Stimulated activated naive CD4-positive, alpha-beta T cell (primary cell): ENCODE data around the gene GPD2.

ENCODE experiments used
- DNase-seq, 6 experiments: peaks; one replicate each; lab custom pipeline; 2025; lab: John Stamatoyannopoulos, UW

The GPD2 gene

DNA sequence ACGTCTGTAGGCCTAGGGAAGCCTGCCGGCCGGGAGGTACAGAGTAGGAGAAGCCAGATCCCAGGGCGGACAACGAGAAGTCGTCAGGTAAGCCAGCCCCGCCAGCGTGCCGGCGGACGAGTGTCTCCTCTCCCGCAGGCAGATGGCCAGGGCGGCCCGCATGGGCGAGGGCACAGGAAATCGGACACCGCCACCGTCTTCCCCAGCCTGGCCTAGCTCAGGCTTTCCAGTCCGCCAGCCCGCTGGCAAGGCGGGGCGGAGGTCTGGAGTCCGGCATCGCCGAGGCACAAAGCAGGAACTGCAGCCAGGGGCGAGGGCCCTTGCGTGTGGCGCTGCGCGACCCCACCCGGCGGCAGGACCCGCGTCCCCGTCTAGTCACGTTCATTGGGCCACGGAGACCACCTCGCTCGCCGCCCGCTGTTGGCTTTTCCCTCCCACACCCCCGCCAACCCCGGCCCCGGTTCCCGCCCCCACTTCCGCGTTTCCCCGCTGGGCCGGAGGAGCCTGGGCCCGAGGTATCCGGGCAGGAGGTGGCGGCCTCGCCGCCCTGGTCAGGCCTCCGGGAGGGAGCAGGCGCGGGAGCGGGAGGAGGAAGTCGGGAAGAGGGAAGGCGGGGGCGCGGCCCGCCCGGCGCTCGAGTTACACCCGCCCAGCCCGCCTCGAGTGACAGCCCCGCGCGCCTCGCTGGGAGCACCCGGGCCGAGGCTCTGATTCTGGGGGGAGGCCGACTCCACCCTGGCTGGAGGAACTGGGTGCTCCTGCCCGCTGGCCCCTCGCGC lies at the start of gene GPD2:
GPD2 (plus strand) TSS at position 662 of the 779 bp plus-strand sequence. CDS start 39,727 bp downstream, outside the sequence.
- DNase-seq: peak; percentile 33 to 73 (median 50)

GRCh38 chr2:156394033-156394741 lies 42.0 kb upstream of the GPD2 start:
- DNase-seq: no peak

GRCh38 chr2:156396126-156396525 lies 40.1 kb upstream of the GPD2 start:
- DNase-seq: no peak

- no peak for DNase-seq
Observed at GRCh38 chr2:156397229-156397628, 39.0 kb upstream of the GPD2 start.

DNA sequence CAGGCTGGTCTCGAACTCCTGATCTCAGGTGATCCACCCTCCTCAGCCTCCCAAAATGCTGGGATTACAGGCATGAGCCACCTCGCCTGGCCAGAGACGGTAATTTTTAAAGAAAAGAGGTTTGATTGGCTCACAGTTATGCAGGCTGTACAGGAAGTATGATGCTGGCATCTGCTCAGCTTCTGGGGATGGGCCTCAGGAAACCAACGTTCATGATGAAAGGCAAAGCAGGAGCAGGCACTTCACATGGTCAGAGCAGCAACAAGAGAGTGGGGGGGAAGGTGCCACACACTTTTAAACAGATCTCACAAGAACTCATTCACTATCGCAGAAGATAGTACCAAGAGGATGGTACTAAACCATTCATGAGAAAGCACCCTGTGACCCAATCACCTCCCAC lies 38.0 kb upstream of the GPD2 start:
- no peak for DNase-seq

DNA sequence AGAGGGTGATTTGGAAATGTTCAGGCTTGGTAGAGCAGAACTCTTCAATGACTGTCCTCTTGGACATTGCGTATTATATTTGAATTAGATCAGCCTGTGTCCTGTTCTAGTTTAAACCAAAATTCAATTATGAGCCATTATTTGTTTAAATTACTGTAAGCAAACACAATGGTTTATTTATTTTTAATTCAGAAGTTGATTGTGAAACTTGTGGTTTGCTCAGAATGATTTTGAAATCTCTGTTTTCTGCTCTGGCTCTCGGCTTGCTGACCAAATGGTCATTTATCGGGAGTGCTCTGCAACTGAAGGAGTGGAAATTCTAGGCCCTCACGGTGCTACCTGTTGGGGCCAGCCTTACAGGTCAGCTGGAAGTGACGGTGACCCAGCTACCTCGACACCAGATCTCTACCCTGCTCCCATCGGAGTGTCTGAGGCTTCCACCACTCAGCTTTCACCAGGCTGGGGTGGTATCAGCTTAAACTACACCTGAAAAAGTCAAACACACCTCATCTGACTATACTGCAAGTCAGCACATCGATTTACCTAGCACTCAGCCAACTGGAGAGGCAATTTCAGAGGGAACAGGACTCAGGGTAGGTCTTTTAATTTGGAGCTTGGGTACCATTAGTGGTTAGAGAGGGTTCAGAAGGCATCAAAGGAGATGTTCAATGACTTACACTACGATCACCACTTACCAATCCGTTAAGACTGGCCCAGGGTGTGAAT lies 36.8 kb upstream of the GPD2 start:
- DNase-seq: peak in 1 of 6 experiments; percentile 18

DNA sequence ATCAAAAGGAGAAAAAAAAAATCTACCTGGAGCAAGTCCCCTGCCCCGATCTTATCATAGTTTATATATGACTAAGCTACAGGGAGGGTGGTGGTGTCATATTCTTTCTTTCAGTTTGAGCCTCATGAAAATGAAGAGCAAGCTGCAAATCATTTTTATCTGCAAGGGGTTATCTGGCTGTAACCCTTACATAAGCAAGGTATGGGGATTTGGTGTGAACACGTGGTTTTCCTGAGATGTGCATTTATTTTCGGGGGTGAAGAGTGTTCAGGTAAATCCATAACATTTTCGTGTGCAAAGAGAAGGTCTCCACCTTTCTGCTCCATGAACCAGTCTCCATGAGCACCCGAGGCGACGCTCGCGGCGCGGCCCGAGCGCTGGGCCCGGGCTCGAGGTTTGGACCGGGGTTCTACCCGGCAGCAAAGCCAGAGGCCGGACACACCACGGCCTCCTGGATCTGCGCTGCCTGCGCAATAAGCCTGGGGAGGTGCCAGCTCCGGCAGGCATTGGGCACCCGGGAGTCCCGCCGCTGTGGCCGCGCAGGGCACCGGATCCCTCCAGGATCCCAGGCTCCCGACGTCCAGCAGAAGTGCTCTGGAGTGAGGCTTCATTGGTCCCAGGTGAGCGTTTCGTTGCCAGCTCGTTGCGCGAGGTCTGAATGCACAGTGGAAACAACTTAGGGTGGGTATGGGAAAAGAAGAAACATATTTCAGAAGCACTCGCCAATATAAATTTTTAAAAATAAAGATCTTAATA lies 36.1 kb upstream of the GPD2 start:
- peak in 3 of 6 experiments; percentile 24 to 72 (median 60) for DNase-seq

- peak; percentile 71 to 97 (median 80) for DNase-seq
Observed at GRCh38 chr2:156400706-156401678, 35.2 kb upstream of the GPD2 start.

- DNase-seq: no peak
Observed at GRCh38 chr2:156401861-156402260, 34.3 kb upstream of the GPD2 start.

- DNase-seq: no peak
Observed at GRCh38 chr2:156405586-156405985, 30.6 kb upstream of the GPD2 start.

DNA sequence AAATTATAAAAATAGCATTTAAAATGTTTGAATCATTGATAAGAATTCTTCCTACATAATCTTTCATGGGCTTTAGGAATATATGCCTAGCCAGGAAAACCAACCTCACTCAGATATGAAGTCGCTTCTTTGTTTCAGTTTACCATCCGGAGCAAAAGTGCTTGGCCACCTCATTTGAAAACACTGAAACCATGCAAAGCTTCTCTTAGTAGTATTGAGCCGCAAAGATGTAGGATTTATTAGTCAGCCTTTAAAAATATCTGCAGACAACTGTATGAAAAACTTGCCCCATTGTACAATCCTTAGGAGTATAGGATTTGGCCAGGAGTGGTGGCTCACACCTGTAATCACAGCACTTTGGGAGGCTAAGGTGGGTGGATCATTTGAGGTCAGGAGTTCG lies 24.3 kb upstream of the GPD2 start:
- no peak for DNase-seq

DNA sequence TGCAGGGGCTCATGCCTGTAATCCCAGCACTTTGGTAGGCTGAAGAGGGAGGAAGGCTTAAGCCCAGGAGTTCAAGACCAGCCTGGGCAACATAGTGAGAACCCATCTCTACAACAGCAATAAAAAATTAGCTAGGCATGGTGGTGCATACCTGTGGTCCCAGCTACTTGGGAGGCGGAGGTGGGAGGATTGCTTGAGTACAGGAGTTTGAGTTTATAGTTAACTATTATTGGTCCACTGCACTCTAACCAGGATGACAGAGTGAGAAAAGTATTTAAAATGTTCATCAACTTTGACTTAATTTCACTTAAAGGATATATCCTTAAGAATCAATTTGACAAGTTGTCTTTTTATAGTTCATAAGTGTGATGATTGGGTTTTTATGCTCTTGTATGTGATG lies 14.3 kb upstream of the GPD2 start:
- no peak for DNase-seq

- no peak for DNase-seq
Observed at GRCh38 chr2:156423674-156424282, 12.4 kb upstream of the GPD2 start.

GRCh38 chr2:156427074-156427473 lies 9.1 kb upstream of the GPD2 start:
- DNase-seq: no peak

- no peak for DNase-seq
Observed at GRCh38 chr2:156429211-156429610, 7.0 kb upstream of the GPD2 start.

DNA sequence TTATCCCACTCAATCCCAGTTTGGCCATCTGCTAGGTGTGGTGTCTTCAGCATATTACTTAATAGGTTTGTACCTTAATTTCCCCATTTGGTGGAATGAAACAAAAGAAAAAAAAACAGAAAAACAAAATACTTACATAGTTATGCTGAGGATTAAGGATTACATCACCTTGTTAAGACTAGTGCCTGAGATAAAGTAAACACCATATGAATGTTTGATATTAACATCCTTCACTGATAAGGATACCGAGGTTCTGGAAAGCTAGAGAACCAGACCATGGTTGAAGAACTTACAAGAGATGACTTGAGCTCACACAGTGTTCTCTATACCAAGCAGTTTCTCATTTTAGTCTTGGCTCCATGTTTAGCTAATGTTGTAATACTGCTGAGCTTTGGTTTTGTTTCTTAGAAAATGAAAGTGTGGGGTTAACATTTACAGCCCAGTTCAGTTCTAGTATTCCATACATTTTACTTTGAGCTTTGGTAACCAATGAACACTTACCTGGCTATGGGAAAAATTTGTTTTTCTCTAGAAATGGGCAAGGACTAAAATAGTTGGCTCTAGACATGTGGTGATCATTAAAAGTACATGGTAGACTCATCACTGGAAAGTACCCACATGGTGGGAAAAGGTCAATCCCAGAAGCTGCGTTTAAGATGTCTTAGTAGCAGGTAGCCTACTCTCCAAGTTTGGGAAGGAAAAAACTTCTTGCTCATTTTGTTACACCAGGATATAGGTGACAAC lies 5.8 kb upstream of the GPD2 start:
- DNase-seq: no peak

GRCh38 chr2:156430980-156431358 lies 5.2 kb upstream of the GPD2 start:
- no peak for DNase-seq

DNA sequence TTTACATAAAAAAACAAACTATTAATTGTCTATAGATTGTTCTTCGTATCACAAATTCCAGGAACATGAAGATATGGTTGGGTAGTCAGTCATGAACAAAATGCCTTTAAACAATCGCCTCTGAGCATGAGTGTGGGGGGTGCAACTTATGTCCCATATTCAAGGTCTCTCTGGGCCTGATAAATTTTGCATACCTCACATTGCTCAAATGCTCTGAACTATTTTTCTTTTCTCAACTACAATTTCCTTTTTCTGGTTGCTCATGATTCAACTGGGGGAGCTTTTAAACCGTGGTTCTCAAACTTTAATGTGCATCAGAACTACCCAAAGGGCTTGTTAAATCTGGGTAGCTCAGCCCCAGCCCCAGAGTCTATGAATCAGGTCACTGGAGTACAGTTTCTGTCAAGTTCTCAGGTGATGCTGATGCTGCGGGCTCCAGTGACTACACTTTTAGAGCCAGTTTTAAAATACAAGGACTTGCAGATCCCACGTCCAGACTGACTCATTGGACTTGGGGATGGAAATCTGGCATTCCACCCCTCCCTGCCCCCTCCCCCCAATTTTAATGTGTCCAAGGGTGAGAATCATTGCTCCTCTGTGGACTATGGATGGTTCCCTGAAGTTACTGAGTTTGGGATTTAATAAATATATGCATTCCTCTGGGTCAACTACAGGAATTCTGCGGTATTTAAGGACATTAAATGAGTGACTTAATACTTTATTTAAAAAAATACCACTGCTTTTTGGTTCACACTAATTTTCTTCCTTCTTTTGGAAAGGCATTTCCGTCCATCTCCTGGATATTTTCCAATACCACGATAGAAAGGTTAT lies 1.5 kb upstream of the GPD2 start:
- DNase-seq: peak in 3 of 6 experiments; percentile 2 to 18 (median 3)

DNA sequence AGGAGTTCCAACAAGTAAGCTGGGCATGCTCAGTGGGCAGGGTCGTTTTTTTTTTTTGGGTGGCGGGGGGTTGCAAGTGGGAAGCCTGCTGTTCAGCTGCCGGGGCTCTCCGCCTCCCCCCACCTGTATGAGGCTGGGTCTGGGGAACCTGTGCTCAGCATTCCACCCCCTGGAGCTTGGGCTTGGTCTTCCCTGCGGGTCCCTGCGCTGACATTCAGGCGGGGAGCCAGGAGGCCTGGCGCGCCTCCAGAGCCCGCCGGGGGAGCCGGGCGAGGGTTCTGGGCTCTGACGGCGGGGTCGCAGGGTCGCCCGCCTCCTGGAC lies 822 bp upstream of the GPD2 start:
- DNase-seq: no peak
